Measurements from ENCODE around the gene MTG1.
"Not testable (repeated sequence)": the region's sequence is repeated elsewhere in the genome, so short reads cannot be mapped to it uniquely, and the experiment has no call there.

The MTG1 gene

GRCh38 chr10:133359554-133359971, 34.4 kb upstream of the MTG1 start:
- DNase-seq = no peak

- DNase-seq = no peak
These were observed 33.9 kb upstream of the MTG1 start for GRCh38 chr10:133359972-133360610.

GRCh38 chr10:133361227-133361626, 32.7 kb upstream of the MTG1 start:
- peak; percentile 92 to 95 for DNase-seq

GRCh38 chr10:133361773-133362441, 32.0 kb upstream of the MTG1 start:
- DNase-seq = no peak

- no peak for DNase-seq
These were observed 31.1 kb upstream of the MTG1 start for GRCh38 chr10:133362846-133363245.

GRCh38 chr10:133364645-133365431, 29.1 kb upstream of the MTG1 start:
- no peak for DNase-seq

- DNase-seq = no peak
These were observed 28.4 kb upstream of the MTG1 start for GRCh38 chr10:133365461-133366129.

GRCh38 chr10:133366130-133366478, 27.9 kb upstream of the MTG1 start:
- DNase-seq = no peak

- no peak for DNase-seq
These were observed 27.2 kb upstream of the MTG1 start for GRCh38 chr10:133366751-133367150.

- DNase-seq = not testable (repeated sequence)
These were observed 26.5 kb upstream of the MTG1 start for GRCh38 chr10:133367461-133367860.

- no peak for DNase-seq
These were observed 25.8 kb upstream of the MTG1 start for GRCh38 chr10:133368153-133368552.

GRCh38 chr10:133370030-133370786, 23.7 kb upstream of the MTG1 start:
- no peak for DNase-seq

GRCh38 chr10:133372507-133372906, 21.4 kb upstream of the MTG1 start:
- DNase-seq = no peak

- peak in 1 of 2 experiments; percentile 66 for DNase-seq
These were observed 20.5 kb upstream of the MTG1 start, which contains the start of gene ECHS1 for GRCh38 chr10:133373174-133374090. ECHS1 (minus strand) TSS chr10:133373354; CDS start chr10:133373333, 21 bp downstream.

- DNase-seq = no peak
These were observed 18.4 kb upstream of the MTG1 start for GRCh38 chr10:133375357-133376115.

GRCh38 chr10:133376183-133376582, 17.8 kb upstream of the MTG1 start:
- DNase-seq = not testable (repeated sequence)

GRCh38 chr10:133377025-133377817, 16.7 kb upstream of the MTG1 start:
- DNase-seq = no peak

- DNase-seq = no peak
These were observed 16.1 kb upstream of the MTG1 start for GRCh38 chr10:133377818-133378250.

GRCh38 chr10:133378251-133379096, 15.5 kb upstream of the MTG1 start:
- DNase-seq = peak in 1 of 2 experiments; percentile 4

Measured in NCI-H524 (cell line).